HG03039 (cell line): ENCODE results near the gene EMC6.
"Not testable (repeated sequence)": the region's sequence is repeated elsewhere in the genome, so short reads cannot be mapped to it uniquely, and the experiment has no call there.

Experiments used
- ATAC-seq: cut with Tn5 transposase; IDR thresholded peaks from one replicate; pipeline ENCODE4 v1.9.1; 2021; ENCODE audit warnings: mild to moderate bottlenecking, moderate library complexity; ENCODE audit not compliant: unreplicated experiment

Gene EMC6

DNA sequence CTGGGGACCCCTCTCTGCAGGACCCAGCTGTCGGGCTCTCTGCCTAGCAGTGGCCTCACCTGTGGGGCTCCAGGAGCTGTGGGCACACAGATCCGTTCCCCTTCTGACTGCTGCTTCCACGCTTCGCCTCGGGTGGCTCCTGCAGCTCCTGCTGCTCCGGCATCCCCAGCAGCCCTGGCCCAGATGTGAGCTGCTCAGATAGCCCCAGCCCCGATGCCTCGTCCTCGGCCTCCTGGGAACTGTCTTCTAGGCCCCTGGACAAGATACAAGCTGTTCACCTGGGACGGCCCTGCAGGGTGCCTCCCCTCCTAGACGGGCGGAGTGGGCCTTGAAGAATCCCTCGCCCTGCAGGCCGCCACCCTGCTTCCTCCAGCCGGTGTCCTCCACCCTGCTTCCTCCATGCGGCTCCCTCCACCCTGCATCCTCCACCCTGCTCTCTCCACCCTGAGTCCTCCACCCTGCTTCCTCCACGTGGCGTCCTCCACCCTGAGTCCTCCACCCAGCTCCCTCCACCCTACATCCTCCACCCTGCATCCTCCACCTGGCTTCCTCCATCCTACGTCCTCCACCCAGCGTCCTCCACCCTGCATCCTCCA, 11.0 kb downstream of the EMC6 start:
- no peak for ATAC-seq

- no peak for ATAC-seq
Observed at GRCh38 chr17:3681057-3681456, 12.4 kb downstream of the EMC6 start.

GRCh38 chr17:3681565-3681964, 13.0 kb downstream of the EMC6 start:
- ATAC-seq: no peak

DNA sequence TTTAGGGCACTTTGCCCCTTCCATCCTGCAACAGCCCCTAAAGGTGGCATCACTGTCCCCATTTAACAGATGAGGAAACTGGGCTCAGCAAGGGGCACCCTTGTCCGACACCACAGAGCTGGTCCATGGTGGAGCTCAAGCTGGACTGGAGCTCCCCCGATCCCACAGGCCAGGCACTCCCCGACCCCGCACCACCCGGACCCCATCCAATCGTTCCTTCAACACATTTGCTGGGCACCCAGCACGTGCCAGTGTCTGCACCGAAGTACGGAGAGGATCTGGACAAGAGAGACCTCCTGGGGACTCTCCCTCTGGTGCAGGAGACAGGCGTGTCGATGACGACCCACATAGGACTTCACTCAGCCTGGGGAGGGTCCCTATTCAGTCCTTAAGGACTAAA, 13.4 kb downstream of the EMC6 start:
- ATAC-seq: no peak

DNA sequence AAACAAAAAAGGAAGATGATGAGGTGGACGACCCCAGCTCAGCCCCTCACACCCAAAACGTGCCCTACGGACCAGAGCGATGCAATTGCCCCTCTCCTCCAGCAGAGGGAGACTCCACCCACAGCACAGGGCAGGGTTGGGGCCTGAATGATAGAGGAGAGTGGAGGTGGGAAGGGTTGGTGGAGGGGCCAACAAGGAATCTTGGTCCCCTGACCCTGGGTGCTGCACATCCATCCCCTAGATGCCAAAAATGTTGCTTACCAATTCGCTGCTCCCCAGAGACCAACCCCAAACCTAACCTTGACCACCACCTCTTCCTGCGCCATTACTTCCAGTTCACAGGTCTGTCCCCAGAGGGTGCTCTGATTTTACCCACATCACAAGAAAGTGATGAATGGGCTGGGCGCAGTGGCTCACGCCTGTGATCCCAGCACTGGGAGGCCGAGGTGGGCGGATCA, 14.5 kb downstream of the EMC6 start:
- ATAC-seq: no peak

- ATAC-seq: no peak
Observed at GRCh38 chr17:3685174-3685573, 16.6 kb downstream of the EMC6 start.

DNA sequence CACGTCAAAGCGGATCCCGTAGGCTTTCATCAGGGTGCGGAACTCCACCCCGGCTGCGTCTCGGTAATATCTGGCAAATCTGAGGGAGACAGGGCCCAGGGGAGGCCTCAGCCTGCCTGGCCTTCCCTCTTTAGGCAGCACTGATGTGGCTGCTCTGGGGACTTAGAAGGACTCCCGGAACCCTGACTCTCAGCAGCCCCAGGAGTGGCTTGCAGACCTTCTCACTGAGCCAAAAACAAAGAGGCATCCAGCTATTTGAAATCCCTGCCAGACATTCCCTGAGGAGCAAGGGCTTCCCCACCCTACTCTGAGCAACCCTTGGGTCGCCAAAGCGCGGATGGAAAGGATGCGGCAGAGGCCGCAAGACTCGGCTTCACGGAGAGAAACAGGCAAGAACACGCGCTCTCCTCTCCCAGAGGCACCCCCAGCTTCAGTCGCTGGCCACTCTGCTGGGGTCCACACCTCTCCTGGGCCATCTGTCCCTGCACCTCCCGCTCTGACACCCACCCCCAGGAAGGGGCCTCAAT, 19.5 kb downstream of the EMC6 start:
- ATAC-seq: no peak

GRCh38 chr17:3688852-3689261, 20.2 kb downstream of the EMC6 start:
- ATAC-seq: no peak

DNA sequence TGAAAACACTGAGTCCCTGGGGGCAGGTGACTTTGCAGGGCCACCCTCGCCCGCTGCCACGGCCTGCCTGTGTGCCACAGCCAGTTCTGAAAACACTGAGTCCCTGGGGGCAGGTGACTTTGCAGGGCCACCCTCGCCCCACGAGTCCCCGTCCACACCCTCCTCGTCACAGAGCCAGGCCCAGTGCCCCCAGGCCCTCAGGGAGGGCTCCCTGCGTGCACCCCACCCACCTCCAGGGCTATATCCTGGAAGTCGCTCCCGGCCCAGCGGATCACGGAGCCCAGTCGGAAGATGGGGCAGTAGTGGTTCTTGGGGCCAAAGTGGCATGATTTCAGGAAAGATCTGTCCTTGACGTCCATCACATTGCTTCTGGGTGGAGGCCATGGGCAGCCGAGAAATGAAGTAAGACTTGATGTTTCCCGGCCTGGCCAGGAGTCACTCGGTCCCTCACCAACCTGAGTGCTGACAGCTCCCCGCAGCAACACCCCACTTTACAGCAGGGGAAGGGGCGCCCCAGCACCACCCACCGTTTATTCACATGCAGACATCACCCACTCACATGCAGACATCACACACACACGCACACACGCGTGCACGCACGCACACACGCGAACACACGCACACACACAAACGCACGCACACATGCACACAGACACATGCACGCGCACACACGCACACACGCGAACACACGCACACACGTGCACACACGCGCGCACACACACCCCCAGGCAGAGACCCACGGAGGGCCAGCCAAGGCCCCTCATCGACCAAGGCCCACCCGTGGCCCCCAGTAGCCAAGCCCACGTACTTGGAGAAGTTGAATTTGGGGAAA, 20.9 kb downstream of the EMC6 start:
- ATAC-seq: no peak

DNA sequence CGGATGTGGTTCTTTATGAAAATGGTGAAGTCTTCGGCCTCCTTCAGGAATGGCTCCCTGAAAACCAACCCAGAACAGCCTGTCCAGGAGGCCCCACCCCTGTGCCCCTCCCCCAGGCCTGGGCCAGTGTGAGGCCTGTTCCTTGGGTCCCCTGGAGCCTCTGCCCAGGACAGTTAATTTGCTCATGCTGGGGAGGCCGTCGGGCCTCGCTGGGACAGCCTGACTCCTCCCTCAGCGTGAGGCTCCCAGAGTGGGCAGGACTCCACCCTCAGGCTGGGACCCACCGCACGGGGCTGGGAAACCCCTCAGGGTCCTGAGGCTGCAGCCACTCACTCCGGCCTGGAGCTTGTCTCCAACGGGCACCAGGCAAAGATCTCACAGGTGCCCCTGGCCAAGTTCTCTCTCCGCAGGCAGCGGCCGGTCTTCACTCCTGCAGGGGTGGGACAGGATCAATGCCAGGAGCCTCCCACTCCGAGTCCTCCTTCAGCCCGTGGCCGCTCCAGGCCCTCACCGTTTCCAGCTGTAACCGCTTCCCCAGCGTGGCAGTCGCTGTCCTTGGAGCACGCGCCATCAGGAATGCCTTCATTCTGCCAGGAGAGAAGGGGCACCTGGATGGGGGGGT, 21.6 kb downstream of the EMC6 start:
- no peak for ATAC-seq

DNA sequence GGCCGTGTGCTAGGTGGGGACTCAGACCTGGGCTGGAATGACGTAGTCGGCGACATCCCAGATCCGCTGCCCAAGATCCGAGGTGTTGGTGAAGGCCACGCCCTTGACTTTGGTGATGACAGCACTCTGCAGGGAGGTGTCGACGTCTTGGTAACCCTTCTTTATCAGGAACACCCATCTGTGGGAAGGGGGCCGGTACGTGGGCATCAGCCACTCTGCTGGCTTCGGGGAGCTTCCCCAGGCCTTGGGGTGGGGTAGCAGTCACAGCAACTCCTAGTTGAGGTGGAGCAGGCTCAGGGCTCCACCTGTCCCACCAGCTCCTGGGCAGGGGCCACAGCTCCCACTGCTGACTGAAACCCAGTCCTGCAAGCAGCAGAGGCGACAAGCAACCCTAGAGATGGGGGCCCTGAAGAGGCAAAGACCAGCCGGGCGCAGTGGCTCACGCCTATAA, 23.0 kb downstream of the EMC6 start:
- ATAC-seq: no peak

GRCh38 chr17:3692346-3692745, 23.7 kb downstream of the EMC6 start:
- no peak for ATAC-seq

DNA sequence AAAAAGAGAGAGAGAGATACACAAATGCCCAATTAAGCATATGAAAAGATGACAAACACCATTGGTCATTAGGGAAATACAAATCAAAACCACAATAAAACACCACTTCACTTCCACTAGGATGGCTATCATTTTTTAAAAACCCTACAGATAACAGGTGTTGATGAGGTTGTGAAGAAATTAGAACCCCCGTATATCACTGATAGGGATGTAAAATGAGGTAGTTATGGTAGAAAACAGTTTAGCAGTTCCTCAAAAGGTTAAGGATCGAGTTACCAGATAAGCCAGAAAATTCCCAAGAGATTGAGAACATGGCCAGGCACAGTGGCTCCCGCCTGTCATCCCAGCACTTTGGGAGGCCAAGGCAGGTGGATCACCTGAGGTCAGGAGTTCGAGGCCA, 24.5 kb downstream of the EMC6 start:
- ATAC-seq: no peak

GRCh38 chr17:3693829-3694231, 25.2 kb downstream of the EMC6 start:
- no peak for ATAC-seq

GRCh38 chr17:3695129-3695722, 26.6 kb downstream of the EMC6 start:
- no peak for ATAC-seq

- no peak for ATAC-seq
Observed at GRCh38 chr17:3695723-3696411, 27.3 kb downstream of the EMC6 start, which contains the start of gene P2RX5. TSS of gene P2RX5 (minus strand) at chr17:3696155. CDS start at chr17:3696005, 150 bp downstream.

GRCh38 chr17:3697103-3697476, 28.5 kb downstream of the EMC6 start:
- no peak for ATAC-seq

DNA sequence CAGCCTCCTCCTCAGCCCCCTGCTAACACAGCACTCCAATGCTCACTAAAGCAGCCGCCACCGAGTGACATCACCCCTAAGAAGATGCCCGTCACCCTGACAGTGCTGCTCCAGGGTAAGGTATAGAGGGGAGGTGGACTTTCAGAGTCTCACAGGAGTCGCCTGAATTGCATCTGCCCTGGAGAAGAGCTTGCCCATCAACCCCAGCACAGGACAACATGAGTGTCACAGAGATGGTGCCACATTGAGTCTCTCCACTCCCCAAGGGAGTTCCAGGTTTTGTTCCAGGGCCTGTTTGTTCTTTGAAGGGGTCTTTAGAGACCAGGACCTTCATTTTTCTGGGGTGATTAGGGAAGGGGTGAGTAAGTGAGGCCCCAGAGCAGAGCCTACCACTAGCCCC, 29.5 kb downstream of the EMC6 start:
- ATAC-seq: no peak

DNA sequence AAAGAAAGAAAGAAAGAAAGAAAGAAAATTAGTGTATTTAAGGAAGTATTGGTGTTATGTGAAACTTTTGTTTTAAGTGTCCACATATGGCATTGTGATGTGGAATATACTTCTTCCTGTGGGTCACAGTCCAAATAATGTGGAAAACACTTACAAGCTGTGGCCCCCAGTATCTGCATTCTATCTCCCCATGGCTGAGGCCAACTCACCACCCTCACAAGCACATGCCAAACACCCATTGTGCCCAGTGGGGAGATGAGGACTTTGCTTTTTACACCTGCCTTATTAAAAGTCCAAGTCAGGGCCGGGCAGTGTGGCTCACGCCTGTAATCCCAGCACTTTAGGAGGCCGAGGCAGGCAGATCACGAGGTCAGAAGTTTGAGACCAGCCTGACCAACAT, 31.3 kb downstream of the EMC6 start:
- no peak for ATAC-seq

DNA sequence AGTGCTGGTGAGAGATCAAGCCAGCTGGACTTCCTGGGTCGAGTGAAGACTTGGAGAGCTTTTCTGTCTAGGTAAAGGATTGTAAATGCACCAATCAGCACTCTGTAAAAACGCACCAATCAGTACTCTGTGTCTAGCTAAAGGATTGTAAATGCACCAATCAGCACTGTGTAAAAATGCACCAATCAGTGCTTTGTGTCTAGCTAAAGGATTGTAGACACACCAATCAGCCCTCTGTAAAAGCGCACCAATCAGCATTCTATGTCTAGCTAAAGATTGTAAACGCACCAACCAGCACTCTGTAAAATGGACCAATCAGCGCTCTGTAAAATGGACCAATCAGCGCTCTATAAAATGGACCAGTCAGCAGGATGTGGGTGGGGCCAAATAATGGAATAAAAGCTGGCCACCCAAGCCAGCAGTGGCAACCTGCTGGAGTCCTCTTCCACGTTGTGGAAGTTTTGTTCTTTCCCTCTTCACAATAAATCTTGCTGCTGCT, 33.5 kb downstream of the EMC6 start:
- ATAC-seq: not testable (repeated sequence)
